ENCODE results near the gene MMP1. TPM values are rescaled to one million over a fixed set of nuclear protein-coding genes. Genes with fewer than 3 reads are reported as not detected.

MMP1 gene
- total and polyA plus RNA-seq, 4 donors, result 0.06 to 0.09 TPM; not detected in 2

DNA sequence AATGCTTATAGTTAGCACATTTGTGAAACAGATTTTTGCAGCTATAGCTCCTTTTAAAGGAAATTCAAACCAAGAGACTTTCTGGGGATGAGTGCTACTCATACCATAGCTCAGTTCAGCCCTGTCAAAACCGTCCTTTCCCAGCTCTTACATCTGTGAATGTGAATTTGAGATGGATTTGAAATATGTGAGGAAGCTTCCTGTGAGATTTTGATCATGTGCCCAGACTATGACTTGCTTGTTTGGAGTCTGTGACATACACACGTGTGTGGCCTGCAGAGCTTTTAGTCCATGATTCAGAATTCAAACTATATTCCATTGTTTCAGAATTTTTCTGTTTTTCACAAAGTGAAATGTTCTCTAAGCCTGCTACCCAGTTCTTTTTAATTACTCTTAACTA, 4.4 kb upstream of the MMP1 start:
- Histone ChIP-seq H3K4me1 (ENCODE audit: control insufficient read depth in 4 of 4, insufficient read depth in 4 of 4, low read length in 3 of 4) (no peaks in the 10 kb centered on the region), H3K27ac (ENCODE audit: low read depth in 1 of 2, low read length in 2 of 2) (no peak overlapping the region), H3K9ac (ENCODE audit: low read depth in 1 of 2, low read length in 2 of 2) (no peak overlapping the region), H3K9me3 (ENCODE audit: control insufficient read depth in 4 of 4, low read length in 3 of 4) (no peaks in the 10 kb centered on the region), H3K4me3 (ENCODE audit: low read depth in 1 of 3, low read length in 3 of 3) (no peak overlapping the region), H3K27me3 (ENCODE audit: control insufficient read depth in 4 of 4, insufficient read depth in 4 of 4, low read length in 3 of 4) (peaks cover 0 to 3% (median 0%) of the 10 kb centered on the region in 4 donors), H3K36me3 (ENCODE audit: control insufficient read depth in 4 of 4, insufficient read depth in 3 of 4, low read depth in 1 of 4, low read length in 3 of 4) (no peaks in the 10 kb centered on the region)
- TF ChIP-seq RAD21 (IDR thresholded peaks at IDR 0.05), result no peak
- TF ChIP-seq, protein P1, sequence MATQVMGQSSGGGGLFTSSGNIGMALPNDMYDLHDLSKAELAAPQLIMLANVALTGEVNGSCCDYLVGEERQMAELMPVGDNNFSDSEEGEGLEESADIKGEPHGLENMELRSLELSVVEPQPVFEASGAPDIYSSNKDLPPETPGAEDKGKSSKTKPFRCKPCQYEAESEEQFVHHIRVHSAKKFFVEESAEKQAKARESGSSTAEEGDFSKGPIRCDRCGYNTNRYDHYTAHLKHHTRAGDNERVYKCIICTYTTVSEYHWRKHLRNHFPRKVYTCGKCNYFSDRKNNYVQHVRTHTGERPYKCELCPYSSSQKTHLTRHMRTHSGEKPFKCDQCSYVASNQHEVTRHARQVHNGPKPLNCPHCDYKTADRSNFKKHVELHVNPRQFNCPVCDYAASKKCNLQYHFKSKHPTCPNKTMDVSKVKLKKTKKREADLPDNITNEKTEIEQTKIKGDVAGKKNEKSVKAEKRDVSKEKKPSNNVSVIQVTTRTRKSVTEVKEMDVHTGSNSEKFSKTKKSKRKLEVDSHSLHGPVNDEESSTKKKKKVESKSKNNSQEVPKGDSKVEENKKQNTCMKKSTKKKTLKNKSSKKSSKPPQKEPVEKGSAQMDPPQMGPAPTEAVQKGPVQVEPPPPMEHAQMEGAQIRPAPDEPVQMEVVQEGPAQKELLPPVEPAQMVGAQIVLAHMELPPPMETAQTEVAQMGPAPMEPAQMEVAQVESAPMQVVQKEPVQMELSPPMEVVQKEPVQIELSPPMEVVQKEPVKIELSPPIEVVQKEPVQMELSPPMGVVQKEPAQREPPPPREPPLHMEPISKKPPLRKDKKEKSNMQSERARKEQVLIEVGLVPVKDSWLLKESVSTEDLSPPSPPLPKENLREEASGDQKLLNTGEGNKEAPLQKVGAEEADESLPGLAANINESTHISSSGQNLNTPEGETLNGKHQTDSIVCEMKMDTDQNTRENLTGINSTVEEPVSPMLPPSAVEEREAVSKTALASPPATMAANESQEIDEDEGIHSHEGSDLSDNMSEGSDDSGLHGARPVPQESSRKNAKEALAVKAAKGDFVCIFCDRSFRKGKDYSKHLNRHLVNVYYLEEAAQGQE (IDR thresholded peaks at IDR 0.05), result no peak
- no peak for TF ChIP-seq YY1 (IDR thresholded peaks at IDR 0.05)
- TF ChIP-seq HNF4G (IDR thresholded peaks at IDR 0.05), result no peak
- no peak for TF ChIP-seq NR2F2 (IDR thresholded peaks at IDR 0.05)
- TF ChIP-seq EGR1 (IDR thresholded peaks at IDR 0.05; ENCODE audit: low read depth in 2 of 2), result no peak
- TF ChIP-seq FOXA2 (IDR thresholded peaks at IDR 0.05), result no peak
- TF ChIP-seq, protein P2, sequence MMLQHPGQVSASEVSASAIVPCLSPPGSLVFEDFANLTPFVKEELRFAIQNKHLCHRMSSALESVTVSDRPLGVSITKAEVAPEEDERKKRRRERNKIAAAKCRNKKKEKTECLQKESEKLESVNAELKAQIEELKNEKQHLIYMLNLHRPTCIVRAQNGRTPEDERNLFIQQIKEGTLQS (IDR thresholded peaks at IDR 0.05), result no peak
- TF ChIP-seq JUND (IDR thresholded peaks at IDR 0.05), result no peak
- TF ChIP-seq, protein P3, sequence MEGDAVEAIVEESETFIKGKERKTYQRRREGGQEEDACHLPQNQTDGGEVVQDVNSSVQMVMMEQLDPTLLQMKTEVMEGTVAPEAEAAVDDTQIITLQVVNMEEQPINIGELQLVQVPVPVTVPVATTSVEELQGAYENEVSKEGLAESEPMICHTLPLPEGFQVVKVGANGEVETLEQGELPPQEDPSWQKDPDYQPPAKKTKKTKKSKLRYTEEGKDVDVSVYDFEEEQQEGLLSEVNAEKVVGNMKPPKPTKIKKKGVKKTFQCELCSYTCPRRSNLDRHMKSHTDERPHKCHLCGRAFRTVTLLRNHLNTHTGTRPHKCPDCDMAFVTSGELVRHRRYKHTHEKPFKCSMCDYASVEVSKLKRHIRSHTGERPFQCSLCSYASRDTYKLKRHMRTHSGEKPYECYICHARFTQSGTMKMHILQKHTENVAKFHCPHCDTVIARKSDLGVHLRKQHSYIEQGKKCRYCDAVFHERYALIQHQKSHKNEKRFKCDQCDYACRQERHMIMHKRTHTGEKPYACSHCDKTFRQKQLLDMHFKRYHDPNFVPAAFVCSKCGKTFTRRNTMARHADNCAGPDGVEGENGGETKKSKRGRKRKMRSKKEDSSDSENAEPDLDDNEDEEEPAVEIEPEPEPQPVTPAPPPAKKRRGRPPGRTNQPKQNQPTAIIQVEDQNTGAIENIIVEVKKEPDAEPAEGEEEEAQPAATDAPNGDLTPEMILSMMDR (IDR thresholded peaks at IDR 0.05; ENCODE audit: low read depth, low read length, missing input control), result no peak
- no peak for TF ChIP-seq FOXA1 (IDR thresholded peaks at IDR 0.05)
- no peak for TF ChIP-seq MAX (IDR thresholded peaks at IDR 0.05)
- TF ChIP-seq HNF4A (conservative IDR thresholded peaks at IDR 0.05), result no peak
- TF ChIP-seq RXRA (IDR thresholded peaks at IDR 0.05), result no peak
- WGBS, result 49% methylated on average over 2 of the region's 2 CpGs
- no peak for DNase-seq (ENCODE audit: low spot score)

- Histone ChIP-seq H3K4me1 (ENCODE audit: control insufficient read depth in 4 of 4, insufficient read depth in 4 of 4, low read length in 3 of 4) (no peaks in the 10 kb centered on the region), H3K4me3 (ENCODE audit: low read depth in 1 of 3, low read length in 3 of 3) (no peak overlapping the region), H3K9me3 (ENCODE audit: control insufficient read depth in 4 of 4, low read length in 3 of 4) (no peaks in the 10 kb centered on the region), H3K27me3 (ENCODE audit: control insufficient read depth in 4 of 4, insufficient read depth in 4 of 4, low read length in 3 of 4) (peaks cover 0 to 3% (median 0%) of the 10 kb centered on the region in 4 donors), H3K36me3 (ENCODE audit: control insufficient read depth in 4 of 4, insufficient read depth in 3 of 4, low read depth in 1 of 4, low read length in 3 of 4) (no peaks in the 10 kb centered on the region), H3K9ac (ENCODE audit: low read depth in 1 of 2, low read length in 2 of 2) (no peak overlapping the region), H3K27ac (ENCODE audit: low read depth in 1 of 2, low read length in 2 of 2) (no peak overlapping the region)
- DNase-seq (ENCODE audit: low spot score), result no peak
- 71% methylated on average over 4 of the region's 4 CpGs for WGBS
- TF ChIP-seq TAF1 (conservative IDR thresholded peaks at IDR 0.05) (no peak), FOXA1 (IDR thresholded peaks at IDR 0.05) (no peak), SP1 (IDR thresholded peaks at IDR 0.05) (no peak), GABPA (IDR thresholded peaks at IDR 0.05 in 1 of 2, conservative IDR thresholded peaks at IDR 0.05 in 1 of 2) (no peak), HNF4G (IDR thresholded peaks at IDR 0.05) (no peak), RAD21 (IDR thresholded peaks at IDR 0.05) (no peak), RXRA (IDR thresholded peaks at IDR 0.05) (no peak), EGR1 (IDR thresholded peaks at IDR 0.05; ENCODE audit: low read depth in 2 of 2) (no peak), YY1 (IDR thresholded peaks at IDR 0.05) (no peak), NR2F2 (IDR thresholded peaks at IDR 0.05) (no peak), FOXA2 (IDR thresholded peaks at IDR 0.05) (no peak), ZBTB33 (IDR thresholded peaks at IDR 0.05) (no peak)
- TF ChIP-seq, protein P2 (IDR thresholded peaks at IDR 0.05), result no peak
- TF ChIP-seq, protein P1 (IDR thresholded peaks at IDR 0.05), result no peak
Observed at GRCh38 chr11:102800767-102801166, 2.8 kb upstream of the MMP1 start.
